Mammary epithelial cell (primary cell): Measurements from ENCODE around the gene RBBP4.

Experiments used
- CTCF ChIP-seq, 2 donors: IDR thresholded peaks in 1 of 2; conservative IDR thresholded peaks in 1 of 2; 2 replicates each; pipeline ENCODE4 v1.5.1; 2011 to 2012; ENCODE audit warnings: inconsistent platforms in 2 of 2, low read length in 2 of 2, mild to moderate bottlenecking in 2 of 2, control low read depth in 1 of 2, low read depth in 1 of 2; ENCODE audit not compliant: insufficient read depth in 1 of 2; ENCODE audit errors: extremely low read depth in 1 of 2
- EZH2 ChIP-seq: IDR thresholded peaks from 2 replicates; pipeline ENCODE4 v1.6.1; 2012; ENCODE audit warnings: low read length, inconsistent platforms, borderline replicate concordance

DNA sequence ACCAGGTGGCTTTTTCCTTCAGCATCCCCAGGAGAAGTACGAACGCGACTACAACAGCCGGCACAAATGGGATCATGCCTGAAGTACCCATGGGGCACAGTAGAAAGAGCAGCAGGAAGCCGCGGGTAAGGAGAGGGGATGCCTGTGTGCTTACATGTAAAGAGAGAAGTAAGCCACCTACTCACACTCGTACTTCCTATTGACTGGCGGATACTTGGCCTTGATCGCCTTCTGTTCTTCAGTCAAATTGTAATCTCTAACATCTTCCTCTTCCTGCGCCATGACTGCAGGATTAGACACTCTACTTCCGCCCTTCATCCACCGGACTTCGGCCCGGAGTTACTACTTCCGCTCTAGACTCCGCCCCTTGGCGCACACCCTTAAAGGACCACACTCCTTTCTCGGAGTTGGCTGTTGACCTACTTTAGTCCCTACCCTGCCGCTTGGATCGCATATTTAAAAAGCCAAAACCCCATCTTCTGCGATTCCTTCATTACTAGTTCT is 708 bp upstream of the RBBP4 start, which contains the start of gene ZBTB8OS:
- TF ChIP-seq CTCF (conservative IDR thresholded peaks at IDR 0.05 in 1 of 2, IDR thresholded peaks at IDR 0.05 in 1 of 2; ENCODE audit: extremely low read depth in 1 of 2, insufficient read depth in 1 of 2, low read depth in 1 of 2, low read length in 2 of 2) (no peak), EZH2 (no peak)
